Suprapubic skin (tissue), 4 donors: ENCODE measurements around the gene CRABP2.

Experiments
- CTCF ChIP-seq, 2 donors: fragments of 200-600 bp in 1 of 2; fragments of 450-650 bp in 1 of 2; sonication (generic) in 1 of 2; IDR thresholded peaks; one replicate each; pipeline ENCODE4 v1.5.1; 2016 to 2019; ENCODE audit warnings: antibody characterized with exemption in 2 of 2, mild to moderate bottlenecking in 1 of 2, moderate library complexity in 1 of 2
- POLR2A ChIP-seq, 2 donors: fragments of 450-650 bp; IDR thresholded peaks; one replicate each; pipeline ENCODE4 v1.6.1; 2017; ENCODE audit warnings: antibody characterized with exemption in 2 of 2, mild to moderate bottlenecking in 2 of 2, moderate library complexity in 2 of 2
- POLR2AphosphoS5 ChIP-seq, 3 donors: sonication (generic); formaldehyde crosslinking; IDR thresholded peaks; one replicate each; pipeline ENCODE4 v1.6.1; 2017; ENCODE audit warnings: antibody characterized with exemption in 3 of 3

- TF ChIP-seq CTCF (IDR thresholded peaks at IDR 0.05) (no peak), POLR2AphosphoS5 (IDR thresholded peaks at IDR 0.05) (no peak), POLR2A (IDR thresholded peaks at IDR 0.05) (no peak)
Measured at GRCh38 chr1:156696755-156697154, 8.6 kb downstream of the CRABP2 start.
